Stimulated activated CD4-positive, alpha-beta T cell treated with anti-CD3 and anti-CD28 coated beads, Interleukin-1b, Interleukin-23, amount 100 ng/mL, for 4 hours (primary cell): ENCODE results near the gene PPFIBP1.
"Not testable (repeated sequence)": the region's sequence is repeated elsewhere in the genome, so short reads cannot be mapped to it uniquely, and the experiment has no call there.

Source experiments
- DNase-seq, 2 donors: peaks; one replicate each; pipeline ENCODE4 v3.0.0-alpha.2; 2020; ENCODE audit warnings: low read depth in 2 of 2

PPFIBP1 gene

GRCh38 chr12:27542628-27543027 lies 18.6 kb downstream of the PPFIBP1 start:
- no peak for DNase-seq

DNA sequence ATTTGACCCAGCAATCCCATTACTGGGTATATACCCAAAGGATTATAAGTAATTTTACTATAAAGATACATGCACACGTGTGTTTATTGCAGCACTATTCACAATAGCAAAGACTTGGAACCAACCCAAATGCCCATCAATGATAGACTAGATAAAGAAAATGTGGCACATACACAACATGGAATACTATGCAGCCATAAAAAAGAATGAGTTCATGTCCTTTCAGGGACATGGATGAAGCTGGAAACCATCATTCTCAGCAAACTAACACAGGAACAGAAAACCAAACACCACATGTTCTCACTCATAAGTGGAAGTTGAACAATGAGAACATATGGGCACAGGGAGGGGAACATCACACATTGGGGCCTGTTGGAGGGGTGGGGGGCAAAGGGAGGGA lies 20.9 kb downstream of the PPFIBP1 start:
- DNase-seq = not testable (repeated sequence)

DNA sequence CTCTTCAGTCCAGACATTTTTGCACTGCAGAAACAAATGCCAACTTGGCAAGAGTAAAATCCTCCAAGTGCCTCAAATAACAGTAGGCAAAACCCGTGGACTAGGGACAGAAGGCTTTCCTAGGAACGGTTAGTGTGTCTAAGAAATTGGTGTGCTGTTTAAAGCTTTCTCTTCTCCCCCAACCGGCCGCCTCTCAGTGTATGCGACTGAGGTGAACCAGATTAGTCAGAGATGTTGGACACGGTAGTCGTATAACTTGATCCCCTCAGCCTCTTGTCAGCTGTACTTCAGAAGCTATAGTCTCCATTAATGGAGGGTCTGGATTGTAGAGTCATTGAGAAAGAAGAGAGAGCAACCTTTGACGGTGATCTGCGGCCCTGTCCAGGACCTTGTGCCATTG lies 21.7 kb downstream of the PPFIBP1 start:
- no peak for DNase-seq

DNA sequence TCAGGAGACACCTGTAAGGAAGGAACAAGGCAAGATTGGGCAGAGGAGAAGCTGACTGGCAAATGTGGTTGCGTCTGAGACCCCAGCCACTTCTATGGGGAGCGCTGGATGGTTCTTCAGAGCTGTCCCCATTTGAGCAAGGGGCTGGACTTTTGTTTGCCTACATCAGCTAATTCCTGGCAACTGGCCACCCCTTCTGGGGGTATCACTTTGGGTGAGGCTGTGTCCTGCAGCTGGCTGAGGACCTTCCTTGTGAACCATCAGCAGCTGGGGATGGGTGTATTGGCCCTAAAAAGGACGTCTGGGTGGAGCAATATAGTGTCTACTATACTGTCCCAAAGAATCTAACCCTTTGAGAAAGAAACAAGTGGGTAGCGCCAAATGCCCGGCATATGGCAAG lies 23.6 kb downstream of the PPFIBP1 start:
- DNase-seq = no peak

DNA sequence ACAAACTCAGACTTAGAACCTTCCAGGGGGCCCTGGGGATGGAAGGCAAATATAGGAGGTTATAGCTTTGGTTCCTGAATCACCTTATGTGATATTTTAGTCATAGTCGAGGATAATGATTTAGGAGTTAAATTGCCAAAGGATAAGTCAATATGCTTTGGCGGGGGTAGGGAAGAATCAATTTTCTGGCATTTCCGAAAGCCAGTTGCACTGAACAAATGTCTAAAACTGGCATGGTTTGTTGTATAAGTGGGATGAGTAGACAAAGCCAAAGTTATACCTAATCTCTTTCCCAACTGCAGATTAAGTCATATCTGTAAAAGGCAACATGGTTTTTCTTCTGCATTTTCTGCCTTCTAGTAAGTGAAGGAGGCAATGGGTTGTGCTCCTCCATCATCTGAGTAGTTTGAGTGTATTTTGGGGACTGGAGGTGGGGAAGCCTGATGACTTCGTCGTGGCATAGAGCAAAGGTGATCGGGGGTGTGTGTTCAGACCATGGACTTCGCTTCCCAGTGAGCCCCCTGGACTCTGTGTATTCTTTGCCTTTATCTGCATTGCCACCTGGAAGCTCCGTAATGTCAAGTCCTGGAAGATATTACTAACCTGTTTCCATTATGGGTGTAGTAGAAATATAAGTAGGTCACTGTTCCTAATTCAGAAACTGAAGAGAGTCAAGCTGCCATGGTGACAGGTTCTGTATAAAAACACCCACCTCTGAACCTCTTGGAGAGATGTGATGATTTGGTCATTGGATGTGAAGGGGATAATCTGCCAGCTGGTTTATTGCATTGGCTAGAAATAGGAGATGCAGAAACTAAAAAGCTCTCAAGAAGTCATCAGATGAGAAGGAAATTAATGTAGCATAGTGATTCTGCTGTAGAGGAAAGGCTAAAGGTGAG lies 24.5 kb downstream of the PPFIBP1 start:
- no peak for DNase-seq

- no peak for DNase-seq
Observed at GRCh38 chr12:27549236-27549800, 25.3 kb downstream of the PPFIBP1 start.

- DNase-seq = no peak
Observed at GRCh38 chr12:27549801-27550652, 26.0 kb downstream of the PPFIBP1 start.

DNA sequence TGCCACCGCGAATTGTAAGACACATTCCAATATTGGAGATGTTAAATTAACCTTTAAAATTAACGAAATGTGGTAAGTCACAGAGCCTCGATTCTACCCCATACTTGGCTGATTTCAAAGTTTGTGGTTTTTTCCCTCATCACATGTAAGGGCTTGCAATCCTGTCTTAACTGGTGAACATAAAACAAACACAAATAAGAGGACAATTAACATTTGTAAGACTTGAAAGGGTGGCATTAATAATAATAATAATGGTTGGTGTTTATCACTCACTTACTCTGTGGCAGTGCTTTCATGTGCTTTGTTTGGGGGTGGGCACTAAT lies 26.6 kb downstream of the PPFIBP1 start:
- no peak for DNase-seq

DNA sequence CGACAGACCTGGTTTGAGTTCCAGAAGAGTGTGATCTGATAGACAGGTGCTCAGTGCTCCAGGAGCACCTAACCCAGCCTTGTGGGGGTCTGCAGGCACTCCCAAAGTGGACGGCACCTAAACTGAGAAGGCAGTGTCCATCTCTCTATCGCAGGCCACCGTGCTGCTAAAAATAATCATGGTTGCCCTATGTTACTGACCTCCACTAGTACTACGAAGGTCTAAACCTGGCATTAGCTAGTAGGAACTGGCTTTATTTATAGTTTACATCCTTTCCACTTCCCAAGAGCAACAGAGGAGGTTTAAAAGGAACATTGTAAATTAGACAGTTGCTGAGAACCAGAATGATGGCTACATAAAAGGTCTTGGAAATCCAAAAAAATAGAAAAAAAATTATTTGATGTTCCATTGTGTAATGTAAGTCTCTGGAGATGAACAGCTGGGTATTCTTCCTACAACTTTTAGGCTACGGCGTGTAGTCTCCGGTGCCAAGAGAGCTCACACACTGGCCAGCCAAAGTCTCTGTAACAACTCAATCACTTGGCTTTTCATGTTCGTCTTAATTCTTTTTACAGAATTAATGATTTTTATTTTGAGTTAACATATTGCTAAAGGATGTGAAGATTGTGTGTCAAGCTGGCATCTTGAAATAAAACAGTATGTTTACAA lies 27.3 kb downstream of the PPFIBP1 start:
- DNase-seq = no peak

DNA sequence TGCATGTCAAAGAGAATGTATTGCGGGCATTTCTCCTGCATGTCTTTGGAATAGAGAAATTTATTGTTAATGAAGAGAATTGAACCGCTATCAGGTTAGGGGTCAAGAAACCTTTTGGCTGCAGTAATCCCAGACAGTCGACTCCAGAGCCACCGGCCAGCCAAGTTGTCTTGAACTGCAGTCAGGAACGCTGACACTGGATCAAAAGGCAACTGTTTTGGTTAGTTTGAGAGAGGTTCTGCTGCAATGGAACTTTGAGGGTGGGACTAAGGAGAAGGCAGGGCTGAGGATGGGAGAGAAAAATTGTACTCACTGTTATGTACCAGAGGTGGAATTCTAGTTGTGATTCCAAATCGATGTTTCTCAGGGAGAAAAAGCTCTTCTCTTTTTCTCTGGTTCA lies 28.2 kb downstream of the PPFIBP1 start:
- DNase-seq = no peak

- DNase-seq = no peak
Observed at GRCh38 chr12:27552886-27553560, 29.0 kb downstream of the PPFIBP1 start.

- DNase-seq = no peak
Observed at GRCh38 chr12:27553941-27554340, 29.9 kb downstream of the PPFIBP1 start.

GRCh38 chr12:27554421-27555186 lies 30.6 kb downstream of the PPFIBP1 start:
- no peak for DNase-seq

DNA sequence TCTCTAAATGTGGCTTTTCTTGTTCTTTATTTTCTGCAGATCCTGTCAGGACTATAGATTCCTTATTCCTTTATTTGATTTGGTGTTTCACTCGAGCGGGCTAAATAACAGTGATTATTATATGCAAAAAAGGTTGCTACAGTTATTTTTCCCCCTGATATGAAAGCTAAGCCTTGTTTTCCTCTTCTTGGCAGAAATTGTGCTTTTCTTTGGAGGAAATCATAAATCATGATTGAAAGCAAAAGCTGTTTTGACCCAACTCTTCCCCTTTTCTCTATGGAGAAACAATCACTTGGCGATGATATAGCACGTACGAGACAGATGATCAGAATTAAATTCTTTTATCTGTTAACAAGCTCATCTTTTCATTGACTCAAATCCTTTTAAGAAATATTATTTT lies 31.4 kb downstream of the PPFIBP1 start:
- no peak for DNase-seq

DNA sequence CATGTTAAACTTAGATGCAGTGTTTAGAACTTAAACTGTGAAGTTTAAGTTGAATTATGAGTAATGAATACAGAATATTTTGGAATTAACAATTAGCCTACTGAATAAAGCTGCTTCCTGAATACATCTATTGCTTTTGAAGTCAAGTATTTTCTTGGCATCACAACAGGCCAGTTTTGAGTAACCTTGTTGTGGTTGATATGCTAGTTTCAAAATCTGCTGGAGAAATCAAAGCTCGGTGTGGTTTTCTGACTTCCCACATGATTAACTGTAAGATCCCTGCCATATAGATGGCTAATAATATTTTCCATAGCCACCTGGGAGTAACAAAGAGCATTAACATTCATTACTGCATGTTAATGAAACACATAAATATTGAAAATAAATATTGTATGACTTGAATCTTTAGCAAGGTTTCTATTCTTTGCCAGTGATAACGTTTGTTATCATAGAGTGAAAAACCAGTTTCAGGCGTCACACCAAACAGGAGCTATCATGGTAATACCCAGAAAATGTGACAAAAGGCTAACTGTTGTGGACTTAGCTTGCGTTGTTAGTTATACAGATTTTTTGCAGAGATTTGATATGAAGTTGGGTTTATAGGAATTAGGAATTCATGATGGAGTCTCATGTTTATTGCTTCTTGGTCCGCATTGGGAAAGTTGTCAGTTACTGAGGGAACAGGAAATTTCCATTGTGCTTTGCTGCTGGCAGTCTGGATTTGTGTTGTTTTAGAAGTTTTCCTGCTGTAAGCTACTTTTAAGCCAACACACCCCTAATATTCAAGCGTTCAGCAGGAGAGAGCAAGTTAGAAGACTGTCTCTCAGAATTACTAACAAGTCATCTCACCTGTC lies 32.1 kb downstream of the PPFIBP1 start:
- DNase-seq = no peak

GRCh38 chr12:27560126-27560525 lies 36.1 kb downstream of the PPFIBP1 start:
- DNase-seq = no peak

GRCh38 chr12:27561535-27562350 lies 37.7 kb downstream of the PPFIBP1 start:
- DNase-seq = no peak

DNA sequence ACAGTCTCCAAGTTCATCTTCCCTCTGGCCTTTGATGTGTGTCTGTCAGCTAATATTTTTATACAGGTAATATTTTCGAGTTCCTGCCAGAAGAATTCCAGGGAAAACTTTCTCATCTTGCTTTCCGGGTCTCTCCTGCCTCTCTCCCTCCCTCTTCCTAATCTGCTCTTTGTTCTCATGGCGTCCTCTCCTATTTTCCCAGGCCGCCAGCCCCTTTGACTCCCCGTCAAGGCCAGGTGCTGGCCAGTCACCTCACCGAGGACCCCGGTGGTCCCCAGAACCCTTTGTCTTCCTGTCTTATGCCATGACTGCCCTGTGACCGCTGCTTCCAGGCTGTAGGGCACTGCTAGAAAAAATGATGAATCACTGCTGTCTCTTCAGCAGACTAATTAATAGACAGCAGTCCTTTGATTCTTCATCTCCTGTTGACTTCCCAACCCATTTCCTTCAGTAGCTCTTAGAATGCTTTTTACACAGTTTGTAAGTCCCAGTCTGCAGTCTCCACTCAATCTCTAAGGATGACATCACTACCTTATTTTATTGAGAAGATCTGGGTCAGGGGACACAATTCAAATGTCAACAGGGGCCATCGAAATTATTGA lies 40.7 kb downstream of the PPFIBP1 start:
- DNase-seq = no peak

DNA sequence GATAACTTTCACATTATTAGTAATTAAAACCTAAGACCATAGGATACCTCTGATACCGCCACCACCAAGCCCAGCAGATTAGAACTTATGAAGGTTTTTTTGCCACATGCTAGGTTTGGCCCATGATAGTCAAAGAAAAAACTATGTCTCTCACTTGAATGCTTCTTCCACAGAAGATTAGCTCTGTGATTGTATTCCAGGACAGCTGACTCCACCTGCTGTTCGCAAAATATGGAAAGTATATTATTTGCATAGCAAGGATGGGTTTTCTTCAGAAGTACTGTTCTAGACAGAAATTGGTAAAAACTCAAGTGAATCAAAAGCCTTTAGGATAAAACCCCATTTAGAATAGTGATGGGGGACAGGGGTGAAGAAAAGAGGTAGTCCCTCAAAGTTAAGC lies 42.2 kb downstream of the PPFIBP1 start:
- DNase-seq = no peak
